SK-N-MC (cell line): ENCODE data around the gene FBP2.

ENCODE experiments used
- DNase-seq: peaks from one replicate; pipeline ENCODE4 v3.0.0-alpha.2; 2011; ENCODE audit warnings: low read depth, low spot score
- H3K27ac ChIP-seq: fragments of 200-600 bp; sonication (generic); 2 replicates; pipeline ENCODE4 v1.5.1; 2016; ENCODE audit warnings: mixed run types
- H3K36me3 ChIP-seq: fragments of 200-600 bp; sonication (generic); 2 replicates; pipeline ENCODE4 v1.6.1; 2017; ENCODE audit warnings: antibody characterized with exemption, low read length, mixed read lengths; ENCODE audit not compliant: insufficient read depth
- H3K4me3 ChIP-seq: fragments of 200-600 bp; sonication (generic); 2 replicates; pipeline ENCODE4 v1.5.1; 2016
- H3K9ac ChIP-seq: fragments of 200-600 bp; sonication (generic); 2 replicates; pipeline ENCODE4 v1.8.0; 2017; ENCODE audit warnings: mixed run types, mixed read lengths; ENCODE audit not compliant: insufficient read length
- H3K9me3 ChIP-seq: fragments of 200-600 bp; sonication (generic); 2 replicates; pipeline ENCODE4 v1.6.1; 2017; ENCODE audit warnings: low read depth, mild to moderate bottlenecking, antibody characterized with exemption, low read length, moderate library complexity, mixed read lengths
- EZH2 ChIP-seq: fragments of 200-600 bp; sonication (generic); IDR thresholded peaks from one replicate; pipeline ENCODE4 v1.6.1; 2017; ENCODE audit warnings: antibody characterized with exemption
- FOXP2 ChIP-seq: optimal IDR thresholded peaks from 2 replicates; pipeline ENCODE3; 2011; ENCODE audit warnings: mild to moderate bottlenecking, moderate library complexity; ENCODE audit not compliant: insufficient read depth; ENCODE audit errors: extremely low read length, control extremely low read depth
- POLR2AphosphoS5 ChIP-seq: IDR thresholded peaks from 2 replicates; pipeline ENCODE4 v1.6.1; 2012; ENCODE audit warnings: mild to moderate bottlenecking, low read depth, low read length, borderline replicate concordance

The FBP2 gene

DNA sequence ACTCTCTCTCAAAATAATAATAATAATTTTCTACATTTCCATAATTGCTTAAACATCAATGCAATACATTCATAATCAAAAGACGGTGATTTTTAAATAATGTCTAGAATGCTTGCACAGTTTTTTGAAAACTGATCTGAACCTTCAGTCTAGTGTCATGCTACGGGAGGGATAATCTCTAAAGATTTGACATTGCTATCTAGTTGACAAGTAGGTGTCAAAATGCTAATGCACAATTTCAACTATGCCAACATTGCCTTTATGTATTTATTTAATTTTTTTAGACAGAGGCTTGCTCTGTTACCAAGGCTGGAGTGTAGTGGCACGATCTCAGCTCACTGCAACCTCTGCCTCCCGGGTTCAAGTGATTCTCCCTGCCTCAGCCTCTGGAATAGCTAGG lies 54.7 kb downstream of the FBP2 start:
- H3K9me3 ChIP-seq = no peaks in the 10 kb centered on the region
- no peaks in the 10 kb centered on the region for H3K36me3 ChIP-seq
- TF ChIP-seq EZH2 (no peak), POLR2AphosphoS5 (no peak), FOXP2 (no peak)
- no peak overlapping the region for H3K9ac ChIP-seq
- H3K4me3 ChIP-seq = no peak overlapping the region
- no peak for DNase-seq
- H3K27ac ChIP-seq = no peak overlapping the region

GRCh38 chr9:94534901-94535300 lies 58.7 kb downstream of the FBP2 start:
- Histone ChIP-seq H3K9me3 (no peaks in the 10 kb centered on the region), H3K27ac (no peak overlapping the region), H3K4me3 (no peak overlapping the region), H3K9ac (no peak overlapping the region), H3K36me3 (no peaks in the 10 kb centered on the region)
- DNase-seq = no peak
- no peak for TF ChIP-seq FOXP2
- TF ChIP-seq EZH2 = no peak
- no peak for TF ChIP-seq POLR2AphosphoS5

DNA sequence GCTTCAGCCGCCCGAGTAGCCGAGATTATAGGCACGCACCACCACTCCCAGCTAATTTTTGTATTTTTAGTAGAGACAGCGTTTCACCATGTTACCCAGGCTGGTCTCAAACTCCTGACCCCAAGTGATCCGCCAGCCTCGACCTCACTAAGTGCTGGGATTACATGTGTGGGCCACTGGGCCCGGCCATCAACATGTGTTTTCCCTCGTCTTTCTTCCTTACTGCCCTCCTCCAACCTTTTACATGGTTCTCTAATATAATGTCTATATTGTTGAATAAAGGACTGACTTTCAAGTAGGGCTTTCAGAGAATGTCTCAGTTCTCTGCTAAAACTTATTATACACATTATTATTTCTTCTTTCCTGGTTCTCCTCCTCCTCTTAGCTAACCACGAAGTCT lies 60.0 kb downstream of the FBP2 start:
- Histone ChIP-seq H3K36me3 (no peaks in the 10 kb centered on the region), H3K4me3 (no peak overlapping the region), H3K9me3 (no peaks in the 10 kb centered on the region), H3K27ac (no peak overlapping the region), H3K9ac (no peak overlapping the region)
- TF ChIP-seq EZH2 (no peak), POLR2AphosphoS5 (no peak), FOXP2 (no peak)
- DNase-seq = no peak

DNA sequence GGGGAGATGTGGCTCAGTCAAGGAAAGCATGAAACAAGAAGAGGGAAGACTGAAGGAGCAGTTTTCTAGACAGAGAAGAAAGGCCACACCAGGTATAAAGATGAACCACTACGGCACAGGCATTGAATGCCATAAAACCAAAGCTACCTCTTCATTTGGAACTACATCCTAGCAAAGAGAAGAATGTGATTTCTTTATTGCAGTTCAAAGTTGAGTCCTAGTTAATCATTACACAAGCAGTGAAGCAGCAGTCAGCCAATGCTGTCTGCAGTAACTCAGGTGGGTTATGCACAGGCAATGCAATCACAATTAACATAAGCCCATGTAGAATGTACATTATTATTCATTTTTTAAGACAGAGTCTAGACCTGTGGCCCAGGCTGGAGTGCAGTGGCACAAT lies 60.5 kb downstream of the FBP2 start:
- H3K4me3 ChIP-seq = no peak overlapping the region
- TF ChIP-seq FOXP2 = no peak
- no peak for TF ChIP-seq POLR2AphosphoS5
- TF ChIP-seq EZH2 = no peak
- no peak for DNase-seq
- H3K9ac ChIP-seq = no peak overlapping the region
- no peak overlapping the region for H3K27ac ChIP-seq
- H3K9me3 ChIP-seq = no peaks in the 10 kb centered on the region
- no peaks in the 10 kb centered on the region for H3K36me3 ChIP-seq

- Histone ChIP-seq H3K9ac (no peak overlapping the region), H3K4me3 (no peak overlapping the region), H3K9me3 (no peaks in the 10 kb centered on the region), H3K27ac (no peak overlapping the region), H3K36me3 (no peaks in the 10 kb centered on the region)
- TF ChIP-seq POLR2AphosphoS5 (no peak), EZH2 (no peak), FOXP2 (no peak)
- no peak for DNase-seq
Measured at GRCh38 chr9:94528886-94529285, 64.7 kb downstream of the FBP2 start.

- Histone ChIP-seq H3K27ac (no peak overlapping the region), H3K4me3 (no peak overlapping the region), H3K9ac (no peak overlapping the region), H3K36me3 (no peaks in the 10 kb centered on the region), H3K9me3 (no peaks in the 10 kb centered on the region)
- no peak for TF ChIP-seq FOXP2
- no peak for TF ChIP-seq EZH2
- TF ChIP-seq POLR2AphosphoS5 = no peak
- DNase-seq = no peak
Measured at GRCh38 chr9:94526951-94527350, 66.7 kb downstream of the FBP2 start.

DNA sequence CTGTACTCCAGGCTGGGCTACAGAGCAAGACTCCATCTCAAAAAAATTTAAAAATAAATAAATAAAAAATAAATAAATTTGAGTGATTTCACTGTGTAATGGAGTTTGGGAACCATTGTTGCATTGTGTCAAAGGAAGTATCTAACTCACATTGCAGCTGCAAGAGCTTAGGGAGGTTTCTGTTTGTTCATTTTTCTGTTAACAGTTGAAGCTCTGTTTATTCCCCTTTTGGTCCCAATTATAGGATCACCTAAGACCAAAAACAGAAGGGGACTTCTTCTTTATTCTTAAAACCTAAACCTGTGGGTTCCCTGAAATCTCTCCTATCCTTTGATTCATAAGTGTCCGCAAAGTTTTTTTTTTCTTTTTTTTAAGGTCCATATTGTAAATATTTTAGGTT lies 67.4 kb downstream of the FBP2 start:
- Histone ChIP-seq H3K9me3 (no peaks in the 10 kb centered on the region), H3K27ac (no peak overlapping the region), H3K4me3 (no peak overlapping the region), H3K36me3 (no peaks in the 10 kb centered on the region), H3K9ac (no peak overlapping the region)
- DNase-seq = no peak
- TF ChIP-seq EZH2 = no peak
- no peak for TF ChIP-seq FOXP2
- no peak for TF ChIP-seq POLR2AphosphoS5

- no peak for DNase-seq
- TF ChIP-seq POLR2AphosphoS5 = no peak
- no peak for TF ChIP-seq FOXP2
- TF ChIP-seq EZH2 = no peak
- H3K4me3 ChIP-seq = no peak overlapping the region
- H3K9ac ChIP-seq = no peak overlapping the region
- H3K36me3 ChIP-seq = no peaks in the 10 kb centered on the region
- peaks cover 2% of the 10 kb centered on the region; the same call in 1 of the 2 replicates for H3K9me3 ChIP-seq
- no peak overlapping the region for H3K27ac ChIP-seq
Measured at GRCh38 chr9:94525396-94526035, 68.1 kb downstream of the FBP2 start.

GRCh38 chr9:94517254-94517653 lies 76.4 kb downstream of the FBP2 start:
- DNase-seq = no peak
- H3K4me3 ChIP-seq = no peak overlapping the region
- H3K36me3 ChIP-seq = no peaks in the 10 kb centered on the region
- TF ChIP-seq POLR2AphosphoS5 (no peak), EZH2 (no peak), FOXP2 (no peak)
- no peak overlapping the region for H3K27ac ChIP-seq
- peaks cover 2% of the 10 kb centered on the region; the same call in 1 of the 2 replicates for H3K9me3 ChIP-seq
- H3K9ac ChIP-seq = no peak overlapping the region
